MM.1S (cell line): ENCODE data around the gene TIPIN.

Experiments used
- DNase-seq: peaks from one replicate; pipeline ENCODE4 v3.0.0-alpha.2; 2015
- H2AFZ ChIP-seq: fragments of 300-600 bp; sonication (generic); 2 replicates; pipeline ENCODE4 v1.6.0; 2016; ENCODE audit warnings: antibody characterized with exemption, low read length
- H3F3A ChIP-seq: fragments of 300-600 bp; sonication (generic); 2 replicates; pipeline ENCODE4 v1.6.1; 2016; ENCODE audit warnings: mild to moderate bottlenecking, antibody characterized with exemption, low read length, moderate library complexity, mixed read lengths; ENCODE audit not compliant: insufficient read depth
- H3K27ac ChIP-seq: fragments of 300-600 bp; sonication (generic); 2 replicates; pipeline ENCODE4 v1.5.1; 2016; ENCODE audit warnings: mild to moderate bottlenecking, low read length
- H3K27me3 ChIP-seq: fragments of 300-600 bp; sonication (generic); replicated peaks from 2 replicates; pipeline ENCODE4 v1.6.0; 2016; ENCODE audit warnings: low read length; ENCODE audit not compliant: insufficient read depth
- H3K36me3 ChIP-seq: fragments of 300-600 bp; sonication (generic); replicated peaks from 2 replicates; pipeline ENCODE4 v1.6.1; 2016; ENCODE audit warnings: mild to moderate bottlenecking, low read length, mixed read lengths; ENCODE audit not compliant: insufficient read depth
- H3K4me1 ChIP-seq: fragments of 300-600 bp; sonication (generic); 2 replicates; pipeline ENCODE4 v1.6.1; 2016; ENCODE audit warnings: low read length, mixed read lengths
- H3K4me2 ChIP-seq: fragments of 300-600 bp; sonication (generic); 2 replicates; pipeline ENCODE4 v1.6.0; 2016; ENCODE audit warnings: low read depth, low read length
- H3K4me3 ChIP-seq: fragments of 300-600 bp; sonication (generic); 2 replicates; pipeline ENCODE4 v1.5.1; 2016; ENCODE audit warnings: low read length, mixed read lengths
- H3K79me2 ChIP-seq: fragments of 300-600 bp; sonication (generic); 2 replicates; pipeline ENCODE4 v1.6.1; 2016; ENCODE audit warnings: mixed run types, low read length, mixed read lengths
- H3K9ac ChIP-seq: fragments of 300-600 bp; sonication (generic); 2 replicates; pipeline ENCODE4 v1.6.1; 2016; ENCODE audit warnings: low read length, mixed read lengths
- H3K9me2 ChIP-seq: fragments of 300-600 bp; sonication (generic); replicated peaks from 2 replicates; pipeline ENCODE4 v1.6.1; 2016; ENCODE audit warnings: mild to moderate bottlenecking, low read length, mixed read lengths; ENCODE audit not compliant: insufficient read depth
- H3K9me3 ChIP-seq: fragments of 300-600 bp; sonication (generic); replicated peaks from 2 replicates; pipeline ENCODE4 v1.6.1; 2016; ENCODE audit warnings: mild to moderate bottlenecking, low read length, mixed read lengths; ENCODE audit not compliant: insufficient read depth
- H4K20me1 ChIP-seq: fragments of 300-600 bp; sonication (generic); 2 replicates; pipeline ENCODE4 v1.6.1; 2016; ENCODE audit warnings: mild to moderate bottlenecking, low read length, moderate library complexity, mixed read lengths; ENCODE audit not compliant: insufficient read depth
- EZH2 ChIP-seq: fragments of 300-600 bp; sonication (generic); optimal IDR thresholded peaks from 2 replicates; pipeline ENCODE3; 2017; ENCODE audit warnings: low read depth, mild to moderate bottlenecking, antibody characterized with exemption, low read length, mixed read lengths
- EZH2phosphoT487 ChIP-seq: fragments of 300-600 bp; sonication (generic); IDR thresholded peaks from 2 replicates; pipeline ENCODE4 v1.6.1; 2018; ENCODE audit warnings: antibody characterized with exemption, low read length
- TF ChIP-seq, protein P1 (sequence below): fragments of 300-600 bp; sonication (generic); IDR thresholded peaks from 2 replicates; pipeline ENCODE4 v1.5.1; 2016; ENCODE audit warnings: antibody characterized with exemption, low read length, mixed read lengths

The TIPIN gene

DNA sequence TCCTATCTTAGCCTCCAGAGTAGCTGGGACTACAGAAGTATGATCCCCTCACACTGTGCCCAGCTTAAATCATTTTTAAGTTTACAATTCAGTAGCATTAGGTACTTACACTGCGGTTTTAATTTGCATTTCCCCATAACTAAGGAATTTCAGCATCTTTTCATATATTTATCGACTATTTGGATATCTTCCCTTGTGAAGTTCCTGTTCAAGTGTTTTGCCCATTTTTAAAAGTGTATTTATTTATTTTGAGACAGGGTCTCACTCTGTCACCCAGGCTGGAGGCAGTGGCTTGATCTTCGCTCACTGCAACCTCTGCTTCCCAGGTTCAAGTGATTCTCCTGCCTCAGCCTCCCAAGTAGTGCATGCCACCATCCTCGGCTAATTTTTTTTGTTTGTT is 17.7 kb upstream of the TIPIN start:
- no peak overlapping the region for H2AFZ ChIP-seq
- H3K79me2 ChIP-seq: no peaks in the 10 kb centered on the region
- H3K4me3 ChIP-seq: no peak overlapping the region
- TF ChIP-seq EZH2 (no peak), EZH2phosphoT487 (no peak)
- TF ChIP-seq, protein P1, sequence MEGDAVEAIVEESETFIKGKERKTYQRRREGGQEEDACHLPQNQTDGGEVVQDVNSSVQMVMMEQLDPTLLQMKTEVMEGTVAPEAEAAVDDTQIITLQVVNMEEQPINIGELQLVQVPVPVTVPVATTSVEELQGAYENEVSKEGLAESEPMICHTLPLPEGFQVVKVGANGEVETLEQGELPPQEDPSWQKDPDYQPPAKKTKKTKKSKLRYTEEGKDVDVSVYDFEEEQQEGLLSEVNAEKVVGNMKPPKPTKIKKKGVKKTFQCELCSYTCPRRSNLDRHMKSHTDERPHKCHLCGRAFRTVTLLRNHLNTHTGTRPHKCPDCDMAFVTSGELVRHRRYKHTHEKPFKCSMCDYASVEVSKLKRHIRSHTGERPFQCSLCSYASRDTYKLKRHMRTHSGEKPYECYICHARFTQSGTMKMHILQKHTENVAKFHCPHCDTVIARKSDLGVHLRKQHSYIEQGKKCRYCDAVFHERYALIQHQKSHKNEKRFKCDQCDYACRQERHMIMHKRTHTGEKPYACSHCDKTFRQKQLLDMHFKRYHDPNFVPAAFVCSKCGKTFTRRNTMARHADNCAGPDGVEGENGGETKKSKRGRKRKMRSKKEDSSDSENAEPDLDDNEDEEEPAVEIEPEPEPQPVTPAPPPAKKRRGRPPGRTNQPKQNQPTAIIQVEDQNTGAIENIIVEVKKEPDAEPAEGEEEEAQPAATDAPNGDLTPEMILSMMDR: no peak
- no peaks in the 10 kb centered on the region for H3K27me3 ChIP-seq
- H3K9ac ChIP-seq: no peak overlapping the region
- no peaks in the 10 kb centered on the region for H3K36me3 ChIP-seq
- H4K20me1 ChIP-seq: no peaks in the 10 kb centered on the region
- no peaks in the 10 kb centered on the region for H3K9me3 ChIP-seq
- H3F3A ChIP-seq: no peaks in the 10 kb centered on the region; the same call in 1 of the 2 replicates
- no peak overlapping the region for H3K27ac ChIP-seq
- no peak for DNase-seq
- H3K9me2 ChIP-seq: no peaks in the 10 kb centered on the region
- peaks cover 7% of the 10 kb centered on the region for H3K4me1 ChIP-seq
- no peak overlapping the region for H3K4me2 ChIP-seq

DNA sequence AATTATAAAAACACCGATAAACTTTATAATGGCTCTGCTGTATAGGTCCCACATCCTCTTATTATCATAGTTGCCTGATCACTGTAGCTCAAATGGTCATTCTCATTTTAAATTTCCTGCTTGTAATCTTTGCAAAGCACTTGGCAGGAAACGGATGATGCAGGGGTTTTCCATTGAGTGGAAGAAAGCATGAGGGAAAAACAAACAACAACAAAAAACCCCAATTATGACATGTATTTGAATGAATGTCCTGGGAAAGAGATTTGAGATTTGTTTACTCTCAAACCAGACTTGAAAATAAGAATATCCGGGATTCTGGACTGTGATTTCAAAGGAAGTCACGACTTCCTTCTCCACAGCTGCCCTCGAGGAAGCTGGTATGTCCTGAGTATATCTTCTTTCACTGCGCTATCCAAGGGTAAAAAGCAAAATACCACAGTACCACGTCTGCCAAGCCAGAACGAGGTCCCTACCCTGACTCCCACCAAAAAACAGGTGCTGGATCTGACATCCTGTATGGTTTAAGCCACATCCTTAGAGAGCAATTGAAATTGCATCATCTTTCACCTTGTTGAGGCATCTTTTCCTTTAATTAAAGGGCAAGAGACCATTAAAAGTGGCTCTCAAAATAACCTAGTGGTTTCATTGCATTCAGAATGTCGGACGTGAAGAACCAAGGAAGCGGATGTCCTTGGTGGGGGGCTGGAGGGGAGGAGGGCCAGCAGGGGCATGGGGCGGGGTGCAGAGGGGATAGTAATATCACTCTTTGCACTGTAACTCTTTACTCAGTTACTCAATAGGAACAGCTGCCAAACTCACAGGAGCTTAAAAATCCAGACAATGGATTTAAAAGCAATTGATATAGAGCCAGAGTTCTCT is 13.5 kb upstream of the TIPIN start:
- H3F3A ChIP-seq: no peaks in the 10 kb centered on the region; the same call in 1 of the 2 replicates
- H4K20me1 ChIP-seq: no peaks in the 10 kb centered on the region
- H3K27ac ChIP-seq: peak overlapping the region; percentile 31; the same call in 1 of the 2 replicates
- peak overlapping the region; percentile 73 for H2AFZ ChIP-seq
- H3K4me2 ChIP-seq: peak overlapping the region; percentile 68
- H3K4me1 ChIP-seq: peaks cover 7% of the 10 kb centered on the region
- no peaks in the 10 kb centered on the region for H3K36me3 ChIP-seq
- TF ChIP-seq EZH2: no peak
- TF ChIP-seq, protein P1: no peak
- TF ChIP-seq EZH2phosphoT487: no peak
- H3K9ac ChIP-seq: peak overlapping the region; percentile 30; the same call in 1 of the 2 replicates
- no peaks in the 10 kb centered on the region for H3K27me3 ChIP-seq
- H3K9me2 ChIP-seq: no peaks in the 10 kb centered on the region
- H3K9me3 ChIP-seq: no peaks in the 10 kb centered on the region
- peak overlapping the region; percentile 36; the same call in 1 of the 2 replicates for H3K4me3 ChIP-seq
- peak; percentile 31 for DNase-seq
- H3K79me2 ChIP-seq: no peaks in the 10 kb centered on the region

DNA sequence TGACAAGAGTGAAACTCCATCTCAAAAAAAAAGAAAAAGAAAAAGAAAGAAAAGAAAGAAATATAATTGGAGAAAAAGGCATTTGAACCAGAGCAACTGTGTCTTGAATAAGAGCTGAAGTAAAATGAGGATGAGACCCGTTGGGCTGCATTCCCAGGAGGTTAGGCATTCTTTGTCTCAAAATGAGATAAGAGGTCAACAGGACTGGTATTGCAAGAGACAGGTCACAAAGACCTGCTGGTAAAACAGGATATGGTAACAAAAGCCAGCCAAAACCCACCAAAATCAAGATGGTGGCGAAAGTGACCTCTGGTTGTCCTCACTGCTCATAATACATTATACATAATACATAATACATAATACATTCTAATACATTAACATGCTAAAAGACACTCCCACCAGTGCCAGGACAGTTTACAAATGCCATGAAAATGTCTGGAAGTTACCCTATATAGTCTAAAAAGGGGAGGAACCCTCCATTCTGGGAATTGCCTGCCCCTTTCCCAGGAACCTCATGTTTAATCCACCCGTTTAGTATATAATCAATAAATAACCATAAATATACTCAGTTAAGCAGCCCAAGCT is 8.6 kb upstream of the TIPIN start:
- no peaks in the 10 kb centered on the region; the same call in 1 of the 2 replicates for H3F3A ChIP-seq
- no peak overlapping the region for H3K4me3 ChIP-seq
- H3K36me3 ChIP-seq: no peaks in the 10 kb centered on the region
- no peaks in the 10 kb centered on the region for H3K27me3 ChIP-seq
- no peak overlapping the region for H2AFZ ChIP-seq
- no peaks in the 10 kb centered on the region for H3K79me2 ChIP-seq
- no peaks in the 10 kb centered on the region for H4K20me1 ChIP-seq
- H3K4me1 ChIP-seq: peaks cover 6% of the 10 kb centered on the region
- no peak for TF ChIP-seq EZH2phosphoT487
- TF ChIP-seq EZH2: no peak
- TF ChIP-seq, protein P1: no peak
- H3K9me3 ChIP-seq: no peaks in the 10 kb centered on the region
- H3K27ac ChIP-seq: no peak overlapping the region
- no peak overlapping the region for H3K9ac ChIP-seq
- H3K4me2 ChIP-seq: no peak overlapping the region
- H3K9me2 ChIP-seq: no peaks in the 10 kb centered on the region
- no peak for DNase-seq
